Panc1 (cell line): Measurements from ENCODE around the gene PDE3B. TPM values are rescaled to one million over a fixed set of nuclear protein-coding genes. Genes with fewer than 3 reads are reported as not detected.

Experiments
- ATAC-seq: fragments of 200-7000 bp; cut with Tn5 transposase; 2 replicates; pipeline ENCODE4 v1.9.1; 2020; ENCODE audit warnings: mild to moderate bottlenecking, moderate library complexity
- BruUV-seq: library from RNA; stranded (reverse); fragments of 400-500 nt; replicated peaks from 2 replicates; lab custom pipeline; 2021; lab: Mats Ljungman, UMichigan
- CTCF ChIA-PET: fragments of 300-600 bp; sonication (Branson Sonifier 250); formaldehyde crosslinking; loops from one replicate; lab custom pipeline; 2022; ENCODE audit warnings: antibody characterized with exemption; lab: Charles Lee
- POLR2A ChIA-PET: fragments of 300-600 bp; sonication (Branson Sonifier 250); formaldehyde crosslinking; loops from one replicate; lab custom pipeline; 2022; ENCODE audit warnings: antibody characterized with exemption; lab: Charles Lee
- DNase-seq: peaks from one replicate; pipeline ENCODE4 v3.0.0-alpha.2; 2010; ENCODE audit warnings: low read depth, low spot score
- H3K27ac ChIP-seq: 2 replicates; pipeline ENCODE4 v1.5.1; 2011; ENCODE audit warnings: mild to moderate bottlenecking, low read length, inconsistent platforms
- H3K27me3 ChIP-seq: fragments of 200-500 bp; sonication (Bioruptor generic); 2 replicates; pipeline ENCODE4 v1.6.0; 2014; ENCODE audit warnings: low read length, inconsistent platforms; ENCODE audit not compliant: control insufficient read depth, insufficient read depth
- H3K36me3 ChIP-seq: fragments of 200-500 bp; sonication (Bioruptor generic); 2 replicates; pipeline ENCODE4 v1.5.1; 2014; ENCODE audit warnings: inconsistent platforms, mild to moderate bottlenecking, low read length, moderate library complexity; ENCODE audit not compliant: control insufficient read depth, insufficient read depth
- H3K4me1 ChIP-seq: 2 replicates; pipeline ENCODE4 v1.5.1; 2011; ENCODE audit warnings: inconsistent platforms, mild to moderate bottlenecking, low read length, moderate library complexity; ENCODE audit not compliant: control insufficient read depth, insufficient read depth
- H3K4me3 ChIP-seq, 2 experiments: 2 replicates each; pipeline ENCODE4 v1.5.1; 2011 to 2012; ENCODE audit warnings: low read depth in 2 of 2, low read length in 2 of 2, mild to moderate bottlenecking in 2 of 2, inconsistent platforms in 1 of 2, moderate library complexity in 1 of 2
- H3K9me3 ChIP-seq: fragments of 200-500 bp; sonication (Bioruptor generic); 2 replicates; pipeline ENCODE4 v1.5.1; 2014; ENCODE audit warnings: low read depth, mild to moderate bottlenecking, inconsistent platforms, low read length, moderate library complexity; ENCODE audit not compliant: control insufficient read depth, insufficient read depth
- CTCF ChIP-seq: fragments of 450-650 bp; IDR thresholded peaks from 2 replicates; pipeline ENCODE4 v1.5.1; 2017; ENCODE audit warnings: mild to moderate bottlenecking
- POLR2AphosphoS5 ChIP-seq: IDR thresholded peaks from 2 replicates; pipeline ENCODE4 v1.6.1; 2012; ENCODE audit warnings: mild to moderate bottlenecking, low read depth, low read length, moderate library complexity
- REST ChIP-seq, 2 experiments: IDR thresholded peaks; 2 replicates each; pipeline ENCODE4 v1.6.1; 2011 to 2012; ENCODE audit warnings: low read depth in 2 of 2, control low read depth in 1 of 2, low read length in 1 of 2, mild to moderate bottlenecking in 1 of 2, moderate library complexity in 1 of 2; ENCODE audit not compliant: insufficient read depth in 1 of 2
- SIN3A ChIP-seq: IDR thresholded peaks from 2 replicates; pipeline ENCODE4 v1.6.1; 2012; ENCODE audit warnings: low read depth, mild to moderate bottlenecking, low read length, moderate library complexity, borderline replicate concordance; ENCODE audit not compliant: insufficient read depth
- TCF7L2 ChIP-seq: IDR thresholded peaks from 2 replicates; pipeline ENCODE4 v1.6.1; 2011; ENCODE audit warnings: mild to moderate bottlenecking, low read depth, low read length, inconsistent platforms
- in situ Hi-C: cut with HindIII; loops from 2 replicates; pipeline ENCODE4 v1.10.0; 2016; ENCODE audit warnings: low sequenced_read_pairs, low pct_unique_long_range_greater_than_20kb
- intact Hi-C: fragments of 100-400 bp; cut with micrococcal nuclease; formaldehyde crosslinking; loops from one replicate; pipeline ENCODE4 v1.10.0; 2022; ENCODE audit not compliant: unreplicated experiment
- total RNA-seq: library from RNA; stranded (reverse); gene quantifications from one replicate; pipeline ENCODE4 v1.2.1, GENCODE V29; 2021; ENCODE audit not compliant: unreplicated experiment

The PDE3B gene
- total RNA-seq, 1 experiment from 2014 or later: 33.0 TPM

GRCh38 chr11:14635546-14635945, 8.1 kb upstream of the PDE3B start:
- Histone ChIP-seq H3K36me3 (no peaks in the 10 kb centered on the region; the same call in 1 of the 2 replicates), H3K4me1 (no peaks in the 10 kb centered on the region; the same call in 1 of the 2 replicates), H3K4me3 (no peak overlapping the region), H3K9me3 (no peaks in the 10 kb centered on the region; the same call in 1 of the 2 replicates), H3K27ac (no peak overlapping the region; the same call in 1 of the 2 replicates), H3K27me3 (no peaks in the 10 kb centered on the region)
- TF ChIP-seq TCF7L2 (no peak), SIN3A (no peak), CTCF (no peak), POLR2AphosphoS5 (no peak), REST (IDR thresholded peaks at IDR 0.05; ENCODE audit: insufficient read depth in 1 of 2, low read depth in 2 of 2, low read length in 1 of 2) (no peak)
- DNase-seq: no peak
- POLR2A ChIA-PET: no interaction called here
- intact Hi-C loops: no loop called here
- BruUV-seq: no TSS peak
- CTCF ChIA-PET: no interaction called here
- no peak for ATAC-seq
- in situ Hi-C loops: no loop called here

- in situ Hi-C loops: no loop called here
- DNase-seq (no peak), ATAC-seq (no peak)
- H3K4me1 ChIP-seq: no peaks in the 10 kb centered on the region; the same call in 1 of the 2 replicates
- no peak overlapping the region for H3K27ac ChIP-seq
- H3K4me3 ChIP-seq: no peak overlapping the region
- H3K9me3 ChIP-seq: no peaks in the 10 kb centered on the region; the same call in 1 of the 2 replicates
- POLR2A ChIA-PET: no interaction called here
- no peaks in the 10 kb centered on the region; the same call in 1 of the 2 replicates for H3K36me3 ChIP-seq
- no peaks in the 10 kb centered on the region for H3K27me3 ChIP-seq
- no TSS peak for BruUV-seq
- no peak for TF ChIP-seq TCF7L2
- no peak for TF ChIP-seq REST (IDR thresholded peaks at IDR 0.05; ENCODE audit: insufficient read depth in 1 of 2, low read depth in 2 of 2, low read length in 1 of 2)
- no peak for TF ChIP-seq SIN3A
- no peak for TF ChIP-seq CTCF
- TF ChIP-seq POLR2AphosphoS5: no peak
- intact Hi-C loops: no loop called here
- CTCF ChIA-PET: no interaction called here
Observed at GRCh38 chr11:14636119-14636518, 7.5 kb upstream of the PDE3B start.
